Common myeloid progenitor, CD34-positive (primary cell): ENCODE results near the gene NDUFV1.
A peak's percentile ranks its signal among the peaks of the same experiment; 100 is the strongest.
"Not testable (repeated sequence)": the region's sequence is repeated elsewhere in the genome, so short reads cannot be mapped to it uniquely, and the experiment has no call there.

Experiments used
- CTCF ChIA-PET: fragments of 350-600 bp; sonication (Branson Sonifier 250); formaldehyde crosslinking; loops from one replicate; lab custom pipeline; 2021; ENCODE audit warnings: antibody characterized with exemption; lab: Charles Lee
- POLR2A ChIA-PET: fragments of 350-600 bp; sonication (Branson Sonifier 250); formaldehyde crosslinking; loops from one replicate; lab custom pipeline; 2021; ENCODE audit warnings: antibody characterized with exemption; lab: Charles Lee
- DNase-seq, 3 donors: peaks; one replicate each; pipeline versions ENCODE4 v3.0.0 to v3.0.0-alpha.2; 2013
- H3K27ac ChIP-seq, 2 experiments: 1 replicate in 1 of 2; 2 replicates in 1 of 2; pipeline ENCODE4 v1.7.0; 2013; ENCODE audit warnings: inconsistent platforms in 2 of 2, low read length in 2 of 2, mild to moderate bottlenecking in 2 of 2, low read depth in 1 of 2, moderate library complexity in 1 of 2; ENCODE audit not compliant: severe bottlenecking in 2 of 2, insufficient read depth in 1 of 2, poor library complexity in 1 of 2
- H3K27me3 ChIP-seq, 5 experiments: replicated peaks in 2 of 5; 1 replicate in 3 of 5; 2 replicates in 2 of 5; pipeline versions ENCODE4 v1.6.1 to v1.7.0; 2013; ENCODE audit warnings: low read length in 4 of 5, mild to moderate bottlenecking in 2 of 5, moderate library complexity in 2 of 5, inconsistent platforms in 1 of 5; ENCODE audit not compliant: insufficient read depth in 5 of 5, control insufficient read depth in 4 of 5
- H3K36me3 ChIP-seq, 4 experiments: 1 replicate in 2 of 4; 2 replicates in 2 of 4; pipeline versions ENCODE4 v1.6.1 to v1.7.0; 2013; ENCODE audit warnings: low read length in 3 of 4, control low read depth in 1 of 4, mild to moderate bottlenecking in 1 of 4; ENCODE audit not compliant: control insufficient read depth in 4 of 4, insufficient read depth in 4 of 4
- H3K4me1 ChIP-seq, 4 experiments: 1 replicate in 3 of 4; 2 replicates in 1 of 4; pipeline versions ENCODE4 v1.6.1 to v1.7.1; 2013; ENCODE audit warnings: low read length in 3 of 4, mild to moderate bottlenecking in 3 of 4, control low read depth in 1 of 4, inconsistent platforms in 1 of 4, moderate library complexity in 1 of 4; ENCODE audit not compliant: control insufficient read depth in 4 of 4, insufficient read depth in 4 of 4; ENCODE audit errors: control extremely low read depth in 1 of 4
- H3K4me3 ChIP-seq, 7 experiments: 1 replicate in 4 of 7; 2 replicates in 3 of 7; pipeline versions ENCODE4 v1.5.1 to v1.7.0; 2013; ENCODE audit warnings: mild to moderate bottlenecking in 7 of 7, low read length in 6 of 7, moderate library complexity in 6 of 7, inconsistent platforms in 2 of 7, low read depth in 2 of 7, control low read depth in 1 of 7; ENCODE audit not compliant: insufficient read depth in 4 of 7, control insufficient read depth in 1 of 7; ENCODE audit errors: extremely low read depth in 1 of 7
- H3K9me3 ChIP-seq, 5 experiments: 1 replicate in 4 of 5; 2 replicates in 1 of 5; pipeline versions ENCODE4 v1.6.1 to v1.7.1; 2013; ENCODE audit warnings: low read length in 4 of 5, mild to moderate bottlenecking in 2 of 5, inconsistent platforms in 1 of 5, low read depth in 1 of 5, moderate library complexity in 1 of 5; ENCODE audit not compliant: control insufficient read depth in 4 of 5, insufficient read depth in 2 of 5; ENCODE audit errors: control extremely low read depth in 1 of 5
- WGBS: methylation state at CpG from one replicate; pipeline ENCODE4 v1.1.5; 2013; ENCODE audit not compliant: insufficient coverage; 5-methylcytosine and 5-hydroxymethylcytosine counted together

Gene NDUFV1

DNA sequence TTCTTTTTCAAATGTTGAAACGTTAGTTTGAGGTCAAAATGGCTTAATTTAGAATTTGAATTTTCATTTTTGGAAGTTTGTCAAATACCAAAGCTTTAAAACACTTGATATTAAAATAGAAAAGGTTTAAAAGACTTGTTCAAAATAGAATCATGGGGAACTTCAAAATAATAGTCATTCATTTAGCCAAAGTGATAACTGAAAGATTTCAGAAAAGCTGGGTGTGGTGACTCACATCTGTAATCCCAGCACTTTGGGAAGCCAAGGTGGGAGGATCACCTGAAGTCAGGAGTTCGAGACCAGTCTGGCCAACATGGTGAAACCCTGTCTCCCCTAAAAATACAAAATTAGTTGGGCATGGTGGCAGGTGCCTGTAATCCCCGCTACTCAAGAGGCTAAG is 12.3 kb upstream of the NDUFV1 start:
- Histone ChIP-seq H3K27me3 (no peaks in the 10 kb centered on the region), H3K9me3 (peaks cover 0 to 7% (median 3%) of the 10 kb centered on the region in 5 experiments), H3K36me3 (peaks cover 0 to 2% (median 0%) of the 10 kb centered on the region in 4 experiments), H3K27ac (no peak overlapping the region), H3K4me3 (no peak overlapping the region), H3K4me1 (peaks cover 0 to 9% (median 5%) of the 10 kb centered on the region in 4 experiments)
- ChIA-PET CTCF (interaction anchor here (1.6 to 2.9 kb wide), 2 partner anchors 10 kb away, joined by 3 to 8 read pairs; partner anchors contain the start of gene GSTP1), POLR2A (no interaction called here)
- 94% methylated on average over 2 of the region's 3 CpGs for WGBS
- DNase-seq = no peak

DNA sequence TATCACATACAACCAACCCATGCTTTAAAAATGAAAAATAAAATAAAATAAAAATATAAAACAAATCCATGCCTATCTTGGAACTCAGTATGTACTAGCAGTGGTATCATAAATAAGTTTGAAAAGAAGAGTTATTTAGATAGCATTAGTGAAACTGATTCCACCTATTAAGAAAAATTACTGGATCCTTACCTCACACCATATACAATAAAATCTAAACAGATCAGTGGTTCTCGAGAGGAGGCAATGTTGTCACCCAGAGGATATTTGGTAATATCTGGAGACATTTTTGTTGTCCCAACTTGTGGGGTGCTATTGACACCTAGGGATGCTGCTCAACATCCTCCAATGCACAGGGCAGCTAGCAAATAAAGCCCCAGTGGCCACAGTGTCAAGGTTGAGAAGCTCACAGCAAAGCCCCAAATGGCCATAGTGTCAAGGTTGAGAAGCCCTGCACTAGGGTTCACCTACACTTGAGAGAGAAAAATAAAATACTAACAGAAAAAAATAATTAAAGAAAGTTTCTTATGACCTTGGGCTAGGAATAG is 9.9 kb upstream of the NDUFV1 start:
- H3K4me1 ChIP-seq = peaks cover 18 to 32% (median 23%) of the 10 kb centered on the region in 4 experiments
- no peaks in the 10 kb centered on the region for H3K27me3 ChIP-seq
- WGBS = no CpG with 5 or more reads among the region's 1 CpG
- ChIA-PET CTCF (interaction anchor here (2.9 kb wide), 1 partner anchor 13 kb away, joined by 8 read pairs; the partner anchor contains the start of gene GSTP1), POLR2A (no interaction called here)
- DNase-seq = no peak
- H3K4me3 ChIP-seq = no peak overlapping the region
- no peaks in the 10 kb centered on the region for H3K36me3 ChIP-seq
- H3K9me3 ChIP-seq = peaks cover 0 to 7% (median 3%) of the 10 kb centered on the region in 5 experiments
- H3K27ac ChIP-seq = no peak overlapping the region

DNA sequence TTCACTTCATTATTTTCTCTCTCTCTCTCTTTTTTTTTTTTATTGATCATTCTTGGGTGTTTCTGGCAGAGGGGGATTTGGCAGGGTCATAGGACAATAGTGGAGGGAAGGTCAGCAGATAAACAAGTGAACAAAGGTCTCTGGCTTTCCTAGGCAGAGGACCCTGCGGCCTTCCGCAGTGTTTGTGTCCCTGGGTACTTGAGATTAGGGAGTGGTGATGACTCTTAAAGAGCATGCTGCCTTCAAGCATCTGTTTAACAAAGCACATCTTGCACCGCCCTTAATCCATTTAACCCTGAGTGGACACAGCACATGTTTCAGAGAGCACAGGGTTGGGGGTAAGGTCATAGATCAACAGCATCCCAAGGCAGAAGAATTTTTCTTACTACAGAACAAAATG is 9.3 kb upstream of the NDUFV1 start:
- H3K4me1 ChIP-seq = peaks cover 19 to 35% (median 23%) of the 10 kb centered on the region in 4 experiments
- no CpG with 5 or more reads among the region's 3 CpGs for WGBS

DNA sequence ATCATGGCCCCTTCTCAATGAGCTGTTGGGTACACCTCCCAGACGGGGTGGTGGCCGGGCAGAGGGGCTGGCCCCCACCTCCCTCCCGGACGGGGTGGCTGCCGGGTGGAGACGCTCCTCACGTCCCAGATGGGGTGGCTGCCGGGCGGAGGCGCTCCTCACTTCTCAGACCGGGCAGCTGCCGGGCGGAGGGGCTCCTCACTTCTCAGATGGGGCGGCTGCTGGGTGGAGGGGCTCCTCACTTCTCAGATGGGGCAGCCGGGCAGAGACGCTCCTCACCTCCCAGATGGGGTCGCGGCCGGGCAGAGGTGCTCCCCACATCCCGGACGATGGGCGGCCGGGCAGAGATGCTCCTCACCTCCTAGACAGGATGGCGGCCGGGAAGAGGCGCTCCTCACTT is 8.8 kb upstream of the NDUFV1 start:
- DNase-seq, H3K27ac ChIP-seq, H3K36me3 ChIP-seq, H3K27me3 ChIP-seq, H3K9me3 ChIP-seq, CTCF ChIA-PET, H3K4me3 ChIP-seq: not testable (repeated sequence)
- peaks cover 19 to 36% (median 25%) of the 10 kb centered on the region in 4 experiments for H3K4me1 ChIP-seq
- 100% methylated on average over 6 of the region's 26 CpGs for WGBS
- POLR2A ChIA-PET = interaction anchor here (0.7 kb wide), 1 partner anchor 17 kb away, joined by 3 read pairs; no protein-coding TSS in a partner anchor

More for the DNA sequence above, 9.3 kb upstream of the NDUFV1 start:
- CTCF ChIA-PET, H3K9me3 ChIP-seq, H3K36me3 ChIP-seq, H3K27me3 ChIP-seq, DNase-seq, H3K4me3 ChIP-seq, POLR2A ChIA-PET, H3K27ac ChIP-seq: not testable (repeated sequence)

DNA sequence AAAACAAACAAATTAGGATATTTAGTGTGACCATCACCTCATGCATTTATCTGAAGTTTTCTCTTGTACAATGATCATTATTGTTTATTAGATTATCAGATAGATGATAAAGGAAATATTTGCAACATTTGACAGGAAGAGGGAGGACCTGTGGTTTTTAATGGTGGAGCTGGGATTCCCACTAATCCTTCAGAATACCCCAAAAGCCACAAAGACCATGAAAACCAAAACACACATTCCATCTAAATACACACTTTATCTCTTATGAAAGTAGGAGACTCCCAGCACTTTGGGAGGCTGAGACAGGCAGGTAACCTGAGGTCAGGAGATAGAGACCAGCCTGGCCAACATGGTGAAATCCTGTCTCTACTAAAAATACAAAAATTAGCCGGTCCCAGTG is 7.6 kb upstream of the NDUFV1 start:
- Histone ChIP-seq H3K27ac (no peak overlapping the region), H3K36me3 (no peaks in the 10 kb centered on the region), H3K4me1 (peaks cover 19 to 36% (median 27%) of the 10 kb centered on the region in 4 experiments), H3K4me3 (no peak overlapping the region), H3K27me3 (no peaks in the 10 kb centered on the region), H3K9me3 (peaks cover 0 to 7% (median 3%) of the 10 kb centered on the region in 5 experiments)
- POLR2A ChIA-PET = no interaction called here
- WGBS = 100% methylated on average over 1 of the region's 1 CpG
- CTCF ChIA-PET = interaction anchor here (0.6 to 1.1 kb wide), 2 partner anchors 9 to 17 kb away, joined by 3 to 4 read pairs; no protein-coding TSS in a partner anchor
- DNase-seq = no peak

DNA sequence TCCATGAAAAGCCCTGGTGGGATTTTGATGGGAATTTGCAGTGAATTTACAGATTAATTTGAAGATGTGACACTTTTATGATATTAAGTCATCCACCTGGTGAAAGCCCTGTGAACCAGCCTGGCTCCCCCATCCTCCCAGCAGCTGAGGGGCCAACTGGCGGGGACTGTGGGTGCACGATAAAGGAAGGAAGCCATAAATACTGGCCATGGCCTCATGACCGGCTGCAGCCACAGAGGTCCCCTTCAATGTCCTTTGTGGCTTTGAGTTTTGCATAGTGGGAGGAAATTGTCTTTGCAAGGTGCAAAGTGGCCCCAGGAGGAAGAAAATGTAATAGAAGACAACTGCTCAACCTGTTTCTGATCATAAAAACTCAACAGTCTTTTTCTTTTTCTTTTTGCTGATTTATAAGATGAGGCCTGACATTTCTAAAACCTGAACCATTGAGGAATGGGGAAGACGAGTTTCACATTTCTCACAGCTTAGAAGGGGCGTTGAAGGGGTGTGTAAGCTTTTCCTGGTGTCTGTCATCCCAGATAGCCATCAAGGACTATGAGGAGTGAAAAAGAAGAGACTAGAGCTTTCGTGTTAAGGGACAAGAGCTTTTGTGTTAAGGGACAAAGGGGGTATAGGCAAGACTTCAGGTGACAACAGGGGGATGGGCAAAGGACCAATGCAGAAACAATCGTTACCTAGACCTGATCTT is 6.3 kb upstream of the NDUFV1 start:
- WGBS = 14% methylated on average over 4 of the region's 7 CpGs
- peak overlapping the region in 1 of 2 experiments; percentile 20 for H3K27ac ChIP-seq
- H3K4me1 ChIP-seq = peaks cover 19 to 42% (median 27%) of the 10 kb centered on the region in 4 experiments
- no peaks in the 10 kb centered on the region for H3K27me3 ChIP-seq
- peak in 2 of 3 donors; percentile 83 to 89 for DNase-seq
- POLR2A ChIA-PET = interaction anchor here (1.6 kb wide), 1 partner anchor 17 kb away, joined by 6 read pairs; the partner anchor contains the start of gene GSTP1
- peak overlapping the region in 5 of 7 experiments; percentile 0 to 63 (median 29) for H3K4me3 ChIP-seq
- CTCF ChIA-PET = interaction anchor here (1.3 to 3.4 kb wide), 2 partner anchors 14 to 17 kb away, joined by 6 to 15 read pairs; partner anchors contain the start of gene GSTP1
- H3K36me3 ChIP-seq = no peaks in the 10 kb centered on the region
- H3K9me3 ChIP-seq = peaks cover 0 to 7% (median 3%) of the 10 kb centered on the region in 5 experiments
